DMS 273 (cell line): Measurements from ENCODE around the gene ZNF837.
"Not testable (repeated sequence)": the region's sequence is repeated elsewhere in the genome, so short reads cannot be mapped to it uniquely, and the experiment has no call there.

Experiments
- DNase-seq: peaks from one replicate; lab custom pipeline; 2025; ENCODE audit not compliant: unreplicated experiment; lab: John Stamatoyannopoulos, UW

ZNF837 gene

DNA sequence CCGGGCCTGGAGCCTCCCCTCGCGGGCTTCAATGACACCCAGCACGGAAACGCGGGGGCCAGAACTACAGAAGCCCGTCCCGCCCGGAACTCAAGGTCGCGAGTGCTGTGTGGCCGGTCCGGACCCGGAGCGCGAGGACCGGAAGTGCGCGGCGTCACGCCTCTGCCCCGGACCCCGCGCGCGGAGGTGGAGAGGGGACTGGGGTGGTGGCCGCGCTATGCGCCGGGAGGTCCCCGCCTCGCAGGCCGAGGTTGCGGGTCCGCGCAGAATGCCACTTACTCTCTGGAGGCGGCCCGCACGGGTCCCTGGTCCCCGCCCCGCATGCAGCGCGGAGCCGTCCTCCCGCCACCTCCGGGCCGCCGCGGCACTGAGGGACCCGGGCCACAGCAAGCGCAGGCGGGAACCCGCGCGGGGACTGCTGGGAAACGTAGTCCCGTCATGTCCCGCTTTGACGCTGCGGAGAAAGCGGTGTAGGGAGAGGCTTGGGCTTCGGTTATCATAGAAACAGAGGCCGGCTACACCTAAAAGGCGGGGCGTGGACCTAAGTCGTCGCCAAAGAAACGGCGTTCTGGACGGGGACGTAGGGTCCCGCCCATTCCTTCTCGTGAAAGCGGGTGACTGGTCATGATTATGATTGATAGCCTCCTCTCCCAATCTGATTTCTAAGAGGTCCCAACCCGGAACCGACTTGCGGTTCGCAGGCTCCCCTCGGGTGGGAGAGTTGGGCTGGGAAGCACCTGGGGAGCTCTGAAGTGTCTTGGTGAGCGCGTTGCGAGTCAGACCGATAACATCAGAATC is at the start of gene ZNF837:
TSS of gene ZNF837 (minus strand) at position 369 of the 798 bp plus-strand sequence. CDS start 11,698 bp downstream, outside the sequence.
- peak; percentile 100 for DNase-seq

DNA sequence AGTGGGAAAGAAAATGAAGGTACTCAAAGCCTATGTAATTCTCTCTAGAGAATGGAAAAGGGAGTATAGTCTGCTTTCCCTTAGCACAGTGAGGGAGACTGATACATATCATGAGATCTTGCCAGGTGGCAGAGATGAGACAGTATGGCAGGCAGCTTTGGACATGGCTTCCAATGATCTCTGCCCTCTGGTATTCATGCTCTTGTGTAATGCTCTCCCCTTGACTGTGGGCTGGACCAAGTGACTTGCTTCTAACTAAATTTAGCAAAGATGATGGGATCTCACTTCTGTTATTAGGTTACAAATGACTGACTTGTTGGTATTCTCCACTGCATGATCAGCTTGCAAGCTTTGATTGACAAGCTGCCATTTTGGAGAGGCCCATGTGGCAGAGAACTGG is 48.9 kb upstream of the ZNF837 start:
- DNase-seq: no peak

DNA sequence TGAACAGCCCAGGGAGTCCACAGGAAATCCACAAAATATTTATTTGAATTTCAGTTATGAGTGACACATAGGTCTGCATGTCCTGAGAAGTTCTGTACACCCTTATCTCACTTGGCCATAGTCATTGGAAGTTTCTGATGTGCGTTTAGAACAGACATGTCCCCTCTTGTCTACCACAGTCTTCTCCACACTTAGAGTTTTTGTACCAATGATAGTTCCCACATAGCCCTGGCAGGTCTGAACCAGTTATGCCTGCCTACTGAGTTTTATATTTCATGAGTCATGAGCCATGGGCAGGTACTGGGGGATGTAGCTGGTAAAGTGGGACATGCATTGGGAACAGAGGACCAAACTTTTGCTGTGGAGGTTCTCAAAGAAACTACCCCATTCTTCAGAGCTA is 47.8 kb upstream of the ZNF837 start:
- DNase-seq: no peak

DNA sequence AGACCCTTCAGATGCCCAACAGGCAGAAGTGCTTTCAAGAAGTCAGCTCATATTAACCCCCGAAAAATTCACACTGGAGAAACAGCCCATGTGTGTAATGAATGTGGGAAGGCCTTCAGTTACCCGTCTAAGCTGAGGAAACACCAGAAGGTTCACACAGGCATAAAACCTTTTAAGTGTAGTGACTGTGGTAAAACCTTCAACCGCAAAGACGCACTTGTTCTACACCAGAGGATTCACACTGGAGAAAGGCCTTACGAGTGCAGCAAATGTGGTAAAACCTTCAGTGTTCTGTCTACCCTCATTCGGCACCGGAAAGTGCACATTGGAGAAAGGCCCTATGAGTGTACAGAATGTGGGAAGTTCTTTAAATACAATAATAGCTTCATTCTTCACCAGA is 36.2 kb upstream of the ZNF837 start:
- DNase-seq: no peak

DNA sequence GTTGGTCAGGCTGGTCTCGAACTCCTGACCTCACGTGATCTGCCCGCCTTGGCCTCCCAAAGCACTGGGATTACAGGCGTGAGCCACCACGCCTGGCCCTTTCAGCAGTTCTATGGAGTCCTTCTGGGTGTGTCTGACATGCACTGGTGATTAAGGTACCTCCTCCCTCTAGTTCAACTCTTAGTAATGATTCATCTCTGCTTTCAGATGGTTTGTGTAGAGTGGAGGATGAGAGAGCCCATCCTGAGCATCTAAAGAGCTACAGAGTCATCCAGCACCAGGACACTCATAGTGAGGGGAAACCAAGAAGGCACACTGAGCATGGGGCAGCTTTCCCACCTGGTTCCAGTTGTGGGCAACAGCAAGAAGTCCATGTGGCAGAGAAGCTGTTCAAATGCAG is 35.8 kb upstream of the ZNF837 start:
- DNase-seq: no peak

DNA sequence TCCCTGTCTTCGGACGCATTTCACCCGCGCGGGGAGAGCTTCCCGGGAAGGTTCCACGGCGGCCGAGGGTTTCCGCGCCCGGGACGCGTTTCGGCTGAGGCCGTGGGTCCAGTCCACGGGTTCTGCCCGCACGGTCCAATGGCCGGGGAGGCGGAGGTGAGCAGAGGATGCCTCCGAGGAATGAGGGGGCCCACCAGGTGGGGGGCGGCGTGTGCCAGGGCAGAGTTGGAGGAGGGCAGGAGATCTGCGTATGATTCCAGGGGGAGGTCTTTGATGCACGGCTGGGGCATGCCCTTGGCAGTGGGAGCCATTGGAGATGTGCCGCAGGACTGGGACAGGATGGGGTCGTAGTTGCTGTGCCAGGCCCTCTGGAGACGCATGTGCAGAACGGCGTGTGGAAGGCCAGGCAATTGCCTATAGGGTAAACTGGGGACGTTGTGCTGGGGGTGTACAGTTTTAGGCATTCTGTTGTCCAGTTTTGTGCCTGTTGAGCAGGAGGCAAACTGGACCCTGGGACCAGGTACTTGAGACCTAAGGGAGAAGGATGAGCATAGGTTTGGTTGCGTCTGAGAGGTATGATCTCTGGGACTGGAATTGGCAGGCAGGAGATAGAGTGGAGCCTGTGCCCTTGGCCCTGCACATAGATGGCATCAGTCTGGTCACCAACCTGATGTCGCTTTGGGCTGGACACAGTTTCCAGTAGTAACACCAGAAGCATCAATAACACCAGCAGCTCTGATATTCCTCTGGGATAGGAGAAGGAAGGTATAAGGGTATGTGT is 28.4 kb upstream of the ZNF837 start:
- peak; percentile 82 for DNase-seq

DNA sequence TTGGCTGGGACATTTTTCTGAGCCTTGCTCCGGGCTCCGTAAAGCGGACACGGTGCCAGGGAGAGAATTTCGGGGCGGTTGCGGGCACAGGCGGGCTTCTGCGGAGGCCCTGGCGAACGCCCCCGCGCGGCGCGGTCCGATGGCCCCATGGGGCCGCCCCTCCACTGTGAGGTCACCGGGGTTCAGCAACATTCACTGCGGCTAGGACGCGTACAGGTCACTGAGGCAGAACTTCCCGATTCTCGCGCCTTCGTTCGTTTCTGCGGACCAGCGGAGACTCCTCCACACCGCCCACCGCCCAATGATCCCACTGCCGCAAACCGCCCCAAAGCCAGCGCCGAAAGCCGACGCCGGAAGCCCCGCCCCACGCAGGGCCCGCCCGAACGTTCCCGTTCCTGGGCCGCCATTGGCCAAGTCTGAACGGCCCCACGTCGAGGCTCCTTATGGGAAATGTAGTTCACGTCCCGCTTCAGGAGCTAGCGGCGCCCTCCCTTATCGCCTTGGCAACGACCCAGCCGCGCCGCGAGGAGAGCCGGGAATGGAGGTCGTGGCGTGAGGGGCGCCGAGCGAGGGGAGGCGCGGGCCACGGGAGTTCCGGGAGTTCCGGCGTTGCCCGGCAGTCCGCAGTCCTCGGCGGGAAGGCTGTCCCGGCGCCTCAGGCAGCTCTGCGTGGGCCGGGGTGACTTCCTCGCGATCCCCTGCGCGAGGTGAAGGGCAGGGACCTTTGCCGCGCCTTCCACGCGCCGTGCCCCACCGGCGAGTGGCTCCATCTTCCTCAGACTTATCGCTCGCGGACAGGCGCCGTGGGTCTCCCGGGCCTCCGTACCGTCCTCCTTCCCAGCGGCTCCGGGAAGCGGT is 27.6 kb upstream of the ZNF837 start, which contains the start of gene ZNF584:
TSS of gene ZNF584 (plus strand) at position 498 of the 858 bp plus-strand sequence. CDS start 499 bp downstream, outside the sequence.
- peak; percentile 99 for DNase-seq

DNA sequence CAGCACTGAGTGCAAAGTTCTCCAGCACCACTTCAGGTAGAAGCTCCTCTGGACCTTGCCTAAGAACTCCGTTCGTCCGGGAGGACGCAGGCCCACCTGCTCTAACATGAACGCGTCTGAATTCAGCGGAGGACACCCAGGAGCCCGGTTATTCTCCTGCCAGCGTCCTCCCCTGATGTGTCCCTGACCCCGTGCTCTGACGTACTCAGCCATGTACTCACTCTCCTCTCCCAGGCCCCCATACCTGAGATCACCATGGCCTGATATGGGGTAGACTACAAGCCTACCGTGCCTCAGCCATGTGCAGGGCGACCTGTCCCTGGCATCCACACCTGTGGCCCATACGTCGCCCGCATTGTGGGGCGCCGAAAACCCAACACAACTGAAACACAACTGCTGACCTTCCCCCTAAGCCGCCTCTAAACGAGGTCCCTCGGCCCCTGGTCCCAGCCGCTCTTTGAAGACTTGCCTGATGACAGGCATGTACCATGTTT is 26.9 kb upstream of the ZNF837 start:
- peak; percentile 57 for DNase-seq

DNA sequence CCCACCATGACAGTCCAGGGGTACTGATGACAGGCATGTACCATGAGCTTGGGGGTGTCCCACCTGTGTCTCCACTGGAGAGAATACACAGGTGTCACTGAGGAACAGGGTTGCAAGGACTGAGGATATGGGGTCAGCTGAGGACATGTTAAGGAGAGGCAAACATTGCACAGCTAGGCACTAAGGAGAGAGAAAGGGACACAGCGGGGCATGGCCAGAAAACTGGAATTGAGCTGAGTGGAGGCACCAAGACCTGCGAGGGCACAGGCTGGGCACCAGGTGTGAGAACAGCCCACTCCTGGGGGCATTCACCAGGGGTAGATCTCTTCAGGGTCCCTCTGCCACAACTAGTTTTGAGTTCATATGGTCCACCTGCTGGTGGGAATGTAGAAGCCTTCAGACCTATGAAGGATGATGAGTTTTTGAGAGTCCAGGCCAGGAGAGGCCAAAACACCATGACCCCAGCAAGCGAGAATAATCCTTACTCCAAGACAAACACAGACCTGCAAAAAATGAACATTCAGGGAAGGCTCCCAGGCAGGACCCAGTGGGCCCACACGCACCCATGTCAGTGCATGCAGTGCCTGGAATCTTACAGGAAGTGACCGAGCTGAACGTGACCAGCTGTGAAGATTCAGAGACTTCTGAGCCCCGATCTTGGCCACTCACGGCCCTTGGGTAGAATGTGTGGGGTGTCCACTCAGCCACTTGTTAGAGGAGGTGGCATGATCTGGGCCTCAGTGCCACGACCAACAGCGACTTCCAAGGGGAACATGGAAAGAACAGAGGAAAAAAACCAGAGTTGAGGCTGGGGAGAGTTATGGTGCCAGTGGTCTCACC is 26.2 kb upstream of the ZNF837 start:
- peak; percentile 48 for DNase-seq

DNA sequence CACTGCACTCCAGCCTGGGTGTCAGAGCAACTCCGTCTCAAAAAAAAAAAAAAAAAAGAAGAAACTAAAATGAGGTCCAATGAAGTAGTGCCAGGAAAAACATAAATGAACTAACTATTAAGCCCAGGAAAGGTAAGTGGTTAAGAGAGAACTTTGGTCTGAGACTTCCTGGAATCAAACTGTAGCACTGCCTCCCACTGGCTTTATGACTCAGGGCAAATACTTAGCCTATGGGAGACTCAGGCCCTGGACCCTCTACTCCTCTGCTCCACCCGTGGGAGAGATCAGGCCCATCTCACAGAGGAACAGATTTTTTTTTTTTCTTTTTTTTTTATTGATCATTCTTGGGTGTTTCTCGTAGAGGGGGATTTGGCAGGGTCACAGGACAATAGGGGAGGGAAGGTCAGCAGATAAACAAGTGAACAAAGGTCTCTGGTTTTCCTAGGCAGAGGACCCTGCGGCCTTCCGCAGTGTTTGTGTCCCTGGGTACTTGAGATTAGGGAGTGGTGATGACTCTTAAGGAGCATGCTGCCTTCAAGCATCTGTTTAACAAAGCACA is 23.2 kb upstream of the ZNF837 start:
- DNase-seq: not testable (repeated sequence)

DNA sequence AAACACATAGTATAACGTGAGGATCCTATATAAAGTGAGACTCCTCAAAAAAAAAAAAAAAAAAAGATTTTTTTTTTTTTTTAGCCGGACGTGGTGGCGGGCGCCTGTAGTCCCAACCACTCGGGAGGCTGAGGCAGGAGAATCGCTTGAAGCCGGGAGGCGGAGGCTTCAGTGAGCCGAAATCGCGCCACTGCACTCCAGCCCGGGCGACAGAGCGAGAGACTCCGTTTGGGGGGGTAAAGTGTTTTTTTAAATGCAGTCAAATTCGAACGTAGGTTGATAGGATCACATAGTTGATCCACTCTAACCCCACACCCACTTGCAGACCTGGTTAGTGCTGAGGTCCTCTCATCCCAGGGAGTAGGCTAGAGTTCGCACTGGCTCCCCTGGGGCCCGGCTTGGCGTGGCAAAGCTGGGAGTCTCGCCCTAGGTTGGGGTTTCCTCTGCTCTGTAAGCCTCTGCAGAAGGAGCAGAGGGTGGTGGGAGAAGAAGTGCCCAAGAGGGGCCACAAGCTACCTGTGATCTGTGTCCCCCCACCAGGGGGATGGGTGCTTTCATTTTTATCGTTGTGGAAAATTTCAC is 21.1 kb upstream of the ZNF837 start:
- peak; percentile 39 for DNase-seq

DNA sequence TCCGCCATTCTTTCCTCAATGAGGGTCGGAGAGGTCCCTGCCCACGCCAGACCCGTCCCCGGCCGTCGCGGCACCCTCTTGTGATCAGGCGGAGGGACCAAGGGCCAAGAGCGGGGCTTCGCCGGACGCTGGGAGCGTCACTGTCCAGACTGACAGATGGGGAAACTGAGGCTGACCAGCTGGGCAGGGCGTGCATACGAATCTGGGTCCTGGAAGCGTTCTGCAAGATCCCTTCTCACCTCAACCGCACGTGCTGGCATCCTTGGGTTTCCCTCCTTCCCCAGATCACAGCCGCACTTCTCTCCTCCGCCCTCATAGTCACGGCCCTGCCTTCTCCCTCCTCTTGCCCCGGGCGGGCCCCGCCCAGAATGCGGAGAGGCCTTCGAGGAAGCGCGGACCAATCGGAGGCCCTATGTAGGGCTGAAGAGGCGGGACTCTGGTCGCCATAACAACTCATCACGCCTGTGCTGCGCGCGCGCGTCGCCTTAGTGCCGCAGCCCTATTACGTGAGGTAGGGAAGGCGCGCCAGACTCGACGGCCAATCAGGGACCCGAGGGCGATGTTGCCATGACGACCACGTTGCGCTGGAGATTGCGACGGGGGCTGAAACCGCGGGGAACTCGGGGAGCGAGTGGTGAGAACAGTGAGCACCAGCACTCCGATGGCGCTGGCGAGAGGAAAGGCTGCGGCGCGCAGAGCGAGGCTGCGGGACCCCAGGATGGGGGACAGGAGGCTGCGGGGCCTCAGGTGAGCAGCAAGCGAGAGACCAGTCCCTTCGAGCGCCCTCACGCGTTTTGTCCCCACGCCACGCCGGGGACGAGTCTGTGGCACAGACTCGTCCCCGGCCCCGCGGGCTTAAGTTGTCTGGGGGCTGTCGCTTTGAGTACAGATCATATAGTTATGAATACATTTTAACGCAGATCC is 20.3 kb upstream of the ZNF837 start:
- peak; percentile 100 for DNase-seq

DNA sequence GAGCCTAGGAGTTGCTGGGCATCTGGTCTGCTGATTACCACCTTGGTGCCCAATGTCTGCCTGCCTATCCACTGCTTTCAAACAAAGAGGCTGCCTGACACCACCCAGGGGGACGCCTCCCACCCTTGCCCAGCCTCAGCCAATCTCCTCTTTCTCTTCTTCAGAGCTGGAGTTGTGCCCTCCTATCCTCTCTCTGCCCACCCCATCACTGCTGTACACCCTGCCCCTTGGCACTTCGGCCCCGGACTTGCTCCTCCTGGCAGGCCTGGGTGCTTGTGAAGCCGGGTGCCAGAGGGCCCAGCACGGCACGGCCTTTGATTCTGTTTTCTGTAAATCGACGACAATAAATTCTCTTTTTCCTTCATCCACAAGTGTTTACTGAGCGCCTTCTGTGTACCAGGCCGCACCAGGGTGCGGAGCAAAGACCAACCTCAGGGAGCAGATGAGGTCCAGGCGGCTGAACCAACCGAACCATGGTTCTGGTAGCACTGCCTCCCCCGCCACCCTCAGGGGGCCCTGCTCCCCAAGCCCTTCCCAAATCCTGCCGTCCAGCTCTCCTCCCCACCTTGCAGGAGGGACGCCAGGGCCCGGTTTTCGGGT is 19.6 kb upstream of the ZNF837 start:
- DNase-seq: peak; percentile 46

DNA sequence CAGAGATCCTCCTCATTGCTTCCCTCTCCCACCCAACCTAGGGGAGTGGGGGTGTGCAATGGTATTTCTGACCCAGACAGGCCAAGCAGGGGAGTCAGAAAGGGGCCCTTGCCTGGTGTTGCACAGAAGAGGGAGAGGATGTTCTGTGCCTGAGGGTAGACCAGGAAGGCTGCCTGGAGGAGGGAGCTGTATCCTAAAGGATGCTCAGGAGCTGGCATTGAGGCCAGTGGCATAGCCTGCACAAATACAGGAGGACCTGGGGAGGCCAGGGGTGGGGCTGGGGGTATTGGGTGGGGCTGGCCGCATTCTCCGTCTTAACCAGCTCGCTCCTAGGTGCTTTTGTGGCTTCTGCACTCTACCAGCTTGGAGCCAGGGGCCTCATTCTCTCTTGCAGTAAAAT is 19.1 kb upstream of the ZNF837 start:
- DNase-seq: no peak

DNA sequence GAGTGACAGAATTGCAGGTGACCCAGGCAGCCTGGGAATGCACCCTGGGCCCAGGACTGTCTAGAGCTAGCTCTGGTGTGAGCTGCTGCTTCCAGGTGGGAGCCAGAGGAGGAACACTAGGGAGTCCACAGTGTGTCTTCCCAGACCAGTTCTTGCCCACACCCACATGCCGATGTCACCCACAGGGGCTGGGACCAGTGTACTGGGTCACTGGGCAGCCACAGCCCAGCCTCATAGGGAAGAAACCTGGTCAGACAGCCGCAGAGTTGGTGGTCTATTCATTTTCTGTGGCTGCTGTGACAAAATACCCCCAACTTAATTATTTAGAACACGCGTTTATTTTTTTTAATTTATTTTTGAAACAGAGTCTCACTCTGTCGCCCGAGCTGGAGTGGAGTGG is 17.7 kb upstream of the ZNF837 start:
- no peak for DNase-seq

DNA sequence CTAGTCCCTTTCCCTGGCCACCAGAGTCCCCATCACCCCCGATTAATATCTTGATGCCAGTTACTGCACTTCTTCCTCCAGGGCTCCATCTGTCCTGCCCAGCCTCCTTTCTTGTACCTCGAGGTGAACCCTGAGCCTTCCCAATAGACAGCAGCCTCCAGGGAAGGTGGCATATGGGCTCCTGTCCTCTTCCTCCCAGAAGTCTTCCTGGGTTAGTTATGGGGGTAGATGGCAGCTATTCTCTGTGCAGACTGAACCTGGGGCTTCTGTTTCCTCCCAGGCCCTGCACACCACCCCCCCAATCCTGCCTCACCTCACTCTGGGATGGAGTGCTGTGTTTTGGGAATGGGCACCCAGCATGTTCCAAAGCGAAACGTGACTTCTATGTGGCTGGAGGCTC is 17.3 kb upstream of the ZNF837 start:
- peak; percentile 53 for DNase-seq

DNA sequence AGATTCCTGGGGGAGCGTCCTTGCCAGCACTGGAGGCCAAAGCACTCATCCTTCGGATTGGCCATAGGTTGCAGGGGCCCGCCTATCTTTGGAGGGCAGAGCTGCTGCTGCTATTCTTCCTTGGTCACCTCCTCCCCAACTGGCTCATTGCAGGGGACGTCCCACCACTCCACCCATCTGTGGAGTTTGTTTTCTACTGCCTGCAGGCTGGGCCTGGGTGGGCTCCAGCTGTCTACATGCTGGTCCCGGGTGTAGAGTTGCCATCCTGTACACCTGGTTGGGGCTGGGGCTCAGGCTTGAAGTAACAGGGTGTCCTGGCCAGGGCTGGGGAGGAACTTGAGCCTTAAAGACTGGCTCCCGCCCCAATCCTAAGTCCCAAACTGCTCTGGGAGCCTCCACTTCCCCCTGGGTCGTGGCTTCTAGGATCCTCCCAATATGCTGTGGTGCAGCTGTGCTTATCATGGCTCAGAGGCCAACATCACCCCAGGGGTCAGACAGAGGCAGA is 16.8 kb upstream of the ZNF837 start:
- DNase-seq: peak; percentile 91
